ENCODE data around the gene TNN. TPM values are rescaled to one million over a fixed set of nuclear protein-coding genes. Genes with fewer than 3 reads are reported as not detected.

TNN gene
- total and polyA plus RNA-seq, 9 donors, result 0.12 TPM; not detected in 8

DNA sequence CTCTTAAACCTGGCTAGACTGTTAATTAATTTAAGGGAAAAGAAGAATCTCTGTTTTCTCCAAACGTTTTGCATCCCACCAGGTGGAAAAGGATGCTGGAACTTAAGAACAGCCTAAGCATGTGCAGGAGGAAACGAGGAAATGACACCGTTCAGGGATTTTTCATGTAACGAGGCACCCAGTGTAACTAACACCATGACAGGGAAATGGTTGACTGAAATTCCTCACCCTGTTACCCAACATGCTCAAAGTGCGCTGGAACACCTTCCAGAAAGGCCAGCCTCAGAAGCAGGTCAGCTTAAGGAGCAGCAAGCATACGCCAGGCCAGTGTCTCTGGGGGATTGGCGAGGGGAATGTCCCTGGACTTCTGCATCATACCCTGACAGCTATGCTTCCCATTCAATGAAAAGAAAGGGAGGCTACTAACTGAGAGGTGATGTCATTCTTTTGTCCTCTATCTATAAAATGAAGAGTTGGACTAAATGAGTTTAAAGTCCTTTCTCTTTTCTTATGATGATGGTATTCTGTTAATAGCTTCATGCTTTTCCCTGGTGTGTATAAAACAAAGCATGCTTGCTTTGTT, 21.6 kb downstream of the TNN start:
- intact Hi-C loops (cut with DNase I), result no loop called here
- Histone ChIP-seq H3K36me3 (no peaks in the 10 kb centered on the region), H3K4me3 (no peak overlapping the region), H3K4me1 (ENCODE audit: insufficient read depth) (no peaks in the 10 kb centered on the region), H3K27ac (no peak overlapping the region), H3K27me3 (no peaks in the 10 kb centered on the region), H3K9me3 (no peaks in the 10 kb centered on the region)
- TF ChIP-seq, protein P1, sequence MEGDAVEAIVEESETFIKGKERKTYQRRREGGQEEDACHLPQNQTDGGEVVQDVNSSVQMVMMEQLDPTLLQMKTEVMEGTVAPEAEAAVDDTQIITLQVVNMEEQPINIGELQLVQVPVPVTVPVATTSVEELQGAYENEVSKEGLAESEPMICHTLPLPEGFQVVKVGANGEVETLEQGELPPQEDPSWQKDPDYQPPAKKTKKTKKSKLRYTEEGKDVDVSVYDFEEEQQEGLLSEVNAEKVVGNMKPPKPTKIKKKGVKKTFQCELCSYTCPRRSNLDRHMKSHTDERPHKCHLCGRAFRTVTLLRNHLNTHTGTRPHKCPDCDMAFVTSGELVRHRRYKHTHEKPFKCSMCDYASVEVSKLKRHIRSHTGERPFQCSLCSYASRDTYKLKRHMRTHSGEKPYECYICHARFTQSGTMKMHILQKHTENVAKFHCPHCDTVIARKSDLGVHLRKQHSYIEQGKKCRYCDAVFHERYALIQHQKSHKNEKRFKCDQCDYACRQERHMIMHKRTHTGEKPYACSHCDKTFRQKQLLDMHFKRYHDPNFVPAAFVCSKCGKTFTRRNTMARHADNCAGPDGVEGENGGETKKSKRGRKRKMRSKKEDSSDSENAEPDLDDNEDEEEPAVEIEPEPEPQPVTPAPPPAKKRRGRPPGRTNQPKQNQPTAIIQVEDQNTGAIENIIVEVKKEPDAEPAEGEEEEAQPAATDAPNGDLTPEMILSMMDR (IDR thresholded peaks at IDR 0.05), result no peak
- TF ChIP-seq POLR2A (IDR thresholded peaks at IDR 0.05), result no peak
- TF ChIP-seq EP300 (IDR thresholded peaks at IDR 0.05), result no peak
- WGBS, 3 donors, result 61 to 67% (median 67%) methylated on average over 7 of the region's 7 CpGs
- DNase-seq, result no peak

- Histone ChIP-seq H3K4me3 (no peak overlapping the region), H3K27me3 (no peaks in the 10 kb centered on the region), H3K4me1 (ENCODE audit: insufficient read depth) (no peaks in the 10 kb centered on the region), H3K27ac (no peak overlapping the region), H3K9me3 (no peaks in the 10 kb centered on the region), H3K36me3 (no peaks in the 10 kb centered on the region)
- DNase-seq, result no peak
- intact Hi-C loops (cut with DNase I), result no loop called here
- WGBS, 3 donors, result 92 to 94% (median 93%) methylated on average over 2 of the region's 2 CpGs
- no peak for TF ChIP-seq EP300 (IDR thresholded peaks at IDR 0.05)
- TF ChIP-seq, protein P1 (IDR thresholded peaks at IDR 0.05), result no peak
- no peak for TF ChIP-seq POLR2A (IDR thresholded peaks at IDR 0.05)
Observed at GRCh38 chr1:175090780-175091179, 23.1 kb downstream of the TNN start.

GRCh38 chr1:175094626-175095025, 27.0 kb downstream of the TNN start:
- no peak overlapping the region for H3K4me3 ChIP-seq
- TF ChIP-seq EP300 (IDR thresholded peaks at IDR 0.05), result no peak
- TF ChIP-seq, protein P1 (IDR thresholded peaks at IDR 0.05), result no peak
- TF ChIP-seq POLR2A (IDR thresholded peaks at IDR 0.05), result no peak
- H3K36me3 ChIP-seq, result no peaks in the 10 kb centered on the region
- WGBS, 3 donors, result 41 to 64% (median 42%) methylated on average over 4 of the region's 4 CpGs
- intact Hi-C loops (cut with DNase I), result no loop called here
- no peak for DNase-seq
- no peaks in the 10 kb centered on the region for H3K27me3 ChIP-seq
- H3K9me3 ChIP-seq, result no peaks in the 10 kb centered on the region
- no peaks in the 10 kb centered on the region for H3K4me1 ChIP-seq (ENCODE audit: insufficient read depth)
- H3K27ac ChIP-seq, result no peak overlapping the region

GRCh38 chr1:175095069-175095468, 27.4 kb downstream of the TNN start:
- intact Hi-C loops (cut with DNase I), result no loop called here
- no peaks in the 10 kb centered on the region for H3K4me1 ChIP-seq (ENCODE audit: insufficient read depth)
- WGBS, 3 donors, result 78 to 90% (median 86%) methylated on average over 3 of the region's 3 CpGs
- DNase-seq, result no peak
- no peak overlapping the region for H3K4me3 ChIP-seq
- H3K9me3 ChIP-seq, result no peaks in the 10 kb centered on the region
- TF ChIP-seq POLR2A (IDR thresholded peaks at IDR 0.05) (no peak), EP300 (IDR thresholded peaks at IDR 0.05) (no peak)
- TF ChIP-seq, protein P1 (IDR thresholded peaks at IDR 0.05), result no peak
- no peak overlapping the region for H3K27ac ChIP-seq
- H3K27me3 ChIP-seq, result no peaks in the 10 kb centered on the region
- H3K36me3 ChIP-seq, result no peaks in the 10 kb centered on the region

All from ovary (tissue), 9 donors.